HL-60/S4 (cell line): Measurements from ENCODE around the gene THPO.

Experiments used
- in situ Hi-C: fragments of 300-500 bp; cut with MboI; formaldehyde crosslinking; loops from 2 replicates; pipeline ENCODE4 v1.14.3; 2022; ENCODE audit warnings: low sequenced_read_pairs

THPO gene

GRCh38 chr3:184337399-184337714, 40.6 kb downstream of the THPO start, which contains the start of gene FAM131A:
FAM131A (plus strand) TSS chr3:184337600; CDS start chr3:184337631, 31 bp downstream.
- in situ Hi-C loops = no loop called here

GRCh38 chr3:184336547-184337398, 41.2 kb downstream of the THPO start:
- in situ Hi-C loops = no loop called here

- in situ Hi-C loops = no loop called here
Observed at GRCh38 chr3:184335661-184336546, 42.1 kb downstream of the THPO start.

- in situ Hi-C loops = no loop called here
Observed at GRCh38 chr3:184335291-184335660, 42.7 kb downstream of the THPO start.

- in situ Hi-C loops = no loop called here
Observed at GRCh38 chr3:184334470-184335158, 43.4 kb downstream of the THPO start.

- in situ Hi-C loops = no loop called here
Observed at GRCh38 chr3:184333700-184334099, 44.3 kb downstream of the THPO start.

- in situ Hi-C loops = no loop called here
Observed at GRCh38 chr3:184333190-184333589, 44.8 kb downstream of the THPO start.

GRCh38 chr3:184332370-184333090, 45.5 kb downstream of the THPO start:
- in situ Hi-C loops = no loop called here

GRCh38 chr3:184328516-184328915, 49.5 kb downstream of the THPO start:
- in situ Hi-C loops = no loop called here

GRCh38 chr3:184327171-184327570, 50.8 kb downstream of the THPO start:
- in situ Hi-C loops = no loop called here

GRCh38 chr3:184325715-184326369, 52.2 kb downstream of the THPO start:
- in situ Hi-C loops = no loop called here

GRCh38 chr3:184325269-184325668, 52.7 kb downstream of the THPO start:
- in situ Hi-C loops = no loop called here

GRCh38 chr3:184323696-184324095, 54.3 kb downstream of the THPO start:
- in situ Hi-C loops = no loop called here

- in situ Hi-C loops = no loop called here
Observed at GRCh38 chr3:184322731-184323487, 55.1 kb downstream of the THPO start.
